GOT3 (cell line): Measurements from ENCODE around the gene MT1G.

ENCODE experiments used
- DNase-seq: peaks from one replicate; lab custom pipeline; 2025; ENCODE audit warnings: mixed read lengths; lab: John Stamatoyannopoulos, UW

Gene MT1G

GRCh38 chr16:56618138-56618537 lies 49.7 kb downstream of the MT1G start:
- DNase-seq = no peak

GRCh38 chr16:56617212-56618085 lies 50.4 kb downstream of the MT1G start:
- no peak for DNase-seq
